ENCODE data around the gene TENT4B. TPM values are rescaled to one million over a fixed set of nuclear protein-coding genes. Genes with fewer than 3 reads are reported as not detected.
"Not testable (repeated sequence)": the region's sequence is repeated elsewhere in the genome, so short reads cannot be mapped to it uniquely, and the experiment has no call there.

The TENT4B gene
- total and polyA plus RNA-seq, 7 donors, result 3.6 to 23.5 (median 14.9) TPM

DNA sequence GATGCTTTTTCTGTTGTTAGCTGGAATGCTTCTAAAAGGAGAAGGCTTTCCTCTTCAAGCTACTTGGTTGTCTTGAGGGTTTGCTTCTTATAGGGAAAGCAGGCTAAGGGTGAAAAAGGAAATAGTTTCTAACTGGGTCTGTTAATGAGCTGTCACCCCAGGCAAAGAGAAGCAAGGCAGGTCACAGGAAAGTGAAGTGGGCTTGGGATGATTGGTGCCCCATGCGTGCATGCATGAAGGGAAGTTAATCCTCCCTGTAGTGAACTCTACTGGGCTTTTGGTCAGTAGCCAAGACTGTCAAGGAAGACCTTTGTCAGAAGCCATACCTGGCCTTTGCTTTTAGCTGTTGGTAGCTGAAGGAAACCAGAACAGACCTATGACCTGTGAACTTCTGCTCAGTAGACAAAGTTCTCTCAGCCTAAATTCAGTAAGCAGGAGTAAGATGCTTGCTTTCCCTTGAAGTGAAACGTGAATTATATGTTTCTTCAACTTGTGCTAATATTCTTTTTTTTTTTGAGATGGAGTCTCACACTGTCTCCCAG lies 16.5 kb downstream of the TENT4B start:
- H3K9me3 ChIP-seq, result no peaks in the 10 kb centered on the region
- no peak for DNase-seq
- H3K27me3 ChIP-seq, result no peaks in the 10 kb centered on the region
- H3K4me1 ChIP-seq, result peaks cover 0 to 84% (median 72%) of the 10 kb centered on the region in 4 donors
- intact Hi-C loops (cut with DNase I), result no loop called here
- H3K27ac ChIP-seq, result peak overlapping the region in 3 of 4 donors; percentile 11 to 62 (median 39)
- TF ChIP-seq POLR2A (IDR thresholded peaks at IDR 0.05), result no peak
- TF ChIP-seq EP300 (IDR thresholded peaks at IDR 0.05), result no peak
- TF ChIP-seq POLR2AphosphoS5 (IDR thresholded peaks at IDR 0.05), result peak in 2 of 4 donors; percentile 38 to 55
- TF ChIP-seq, protein P1, sequence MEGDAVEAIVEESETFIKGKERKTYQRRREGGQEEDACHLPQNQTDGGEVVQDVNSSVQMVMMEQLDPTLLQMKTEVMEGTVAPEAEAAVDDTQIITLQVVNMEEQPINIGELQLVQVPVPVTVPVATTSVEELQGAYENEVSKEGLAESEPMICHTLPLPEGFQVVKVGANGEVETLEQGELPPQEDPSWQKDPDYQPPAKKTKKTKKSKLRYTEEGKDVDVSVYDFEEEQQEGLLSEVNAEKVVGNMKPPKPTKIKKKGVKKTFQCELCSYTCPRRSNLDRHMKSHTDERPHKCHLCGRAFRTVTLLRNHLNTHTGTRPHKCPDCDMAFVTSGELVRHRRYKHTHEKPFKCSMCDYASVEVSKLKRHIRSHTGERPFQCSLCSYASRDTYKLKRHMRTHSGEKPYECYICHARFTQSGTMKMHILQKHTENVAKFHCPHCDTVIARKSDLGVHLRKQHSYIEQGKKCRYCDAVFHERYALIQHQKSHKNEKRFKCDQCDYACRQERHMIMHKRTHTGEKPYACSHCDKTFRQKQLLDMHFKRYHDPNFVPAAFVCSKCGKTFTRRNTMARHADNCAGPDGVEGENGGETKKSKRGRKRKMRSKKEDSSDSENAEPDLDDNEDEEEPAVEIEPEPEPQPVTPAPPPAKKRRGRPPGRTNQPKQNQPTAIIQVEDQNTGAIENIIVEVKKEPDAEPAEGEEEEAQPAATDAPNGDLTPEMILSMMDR (IDR thresholded peaks at IDR 0.05), result no peak
- WGBS, 2 donors, result 47 to 71% methylated on average over 2 of the region's 2 CpGs
- no peak overlapping the region for H3K4me3 ChIP-seq
- no peaks in the 10 kb centered on the region for H3K36me3 ChIP-seq

DNA sequence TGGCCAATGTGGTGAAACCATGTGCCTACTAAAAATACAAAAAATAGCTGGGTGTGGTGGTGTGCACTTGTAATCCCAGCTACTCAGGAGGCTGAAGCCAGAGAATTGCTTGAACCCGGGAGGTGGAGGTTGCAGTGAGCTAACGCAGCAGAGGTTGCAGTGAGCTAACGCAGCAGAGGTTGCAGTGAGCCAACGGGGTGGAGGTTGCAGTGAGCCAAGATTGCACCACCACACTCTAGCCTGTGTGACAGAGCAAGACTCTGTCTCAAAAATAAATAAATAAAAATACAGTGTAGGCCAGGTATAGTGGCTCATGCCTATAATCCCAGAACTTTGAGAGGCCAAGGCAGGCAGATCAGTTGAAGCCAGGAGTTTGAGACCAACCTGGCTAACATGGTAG lies 18.7 kb downstream of the TENT4B start:
- Histone ChIP-seq H3K4me1 (peaks cover 0 to 63% (median 55%) of the 10 kb centered on the region in 4 donors), H3K27ac (peak overlapping the region in 1 of 4 donors; percentile 27)
- H3K27me3 ChIP-seq; H3K4me3 ChIP-seq; H3K36me3 ChIP-seq; DNase-seq; H3K9me3 ChIP-seq; intact Hi-C loops (cut with DNase I): not testable (repeated sequence)
- WGBS, 2 donors, result 92 to 96% methylated on average over 4 of the region's 4 CpGs

DNA sequence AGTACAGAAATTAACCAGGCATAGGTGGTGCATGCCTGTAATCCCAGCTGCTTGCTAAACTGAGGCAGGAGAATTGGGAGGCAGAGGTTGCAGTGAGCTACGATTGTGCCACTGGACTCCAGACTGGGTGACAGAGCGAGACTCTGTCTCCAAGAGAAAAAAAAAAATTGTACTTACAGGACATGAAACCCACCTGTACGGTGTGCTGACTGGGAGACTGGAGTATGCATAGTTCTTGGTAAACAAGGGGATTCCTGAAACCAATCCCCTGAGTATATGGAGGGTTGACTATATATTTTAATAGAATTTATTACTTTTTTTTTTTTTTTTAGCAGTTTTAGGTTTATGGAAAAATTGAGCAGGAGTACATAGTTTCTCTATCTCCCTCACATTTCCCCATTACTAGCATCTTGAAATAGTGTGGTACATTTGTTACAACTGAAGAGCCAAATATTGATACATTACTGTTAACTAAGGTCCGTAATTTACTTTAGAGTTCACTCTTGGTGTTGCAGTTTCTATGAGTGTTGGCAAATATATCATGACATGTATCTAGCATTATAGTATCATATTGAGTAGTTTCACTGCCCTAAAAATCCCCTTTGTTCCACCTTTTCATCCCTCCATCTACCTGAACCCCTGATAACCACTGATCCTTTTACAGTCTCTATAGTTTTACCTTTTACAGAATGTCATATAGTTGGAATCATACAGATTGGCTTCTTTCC lies 19.3 kb downstream of the TENT4B start:
- Histone ChIP-seq H3K27ac (peak overlapping the region in 1 of 4 donors; percentile 26), H3K4me1 (peaks cover 0 to 57% (median 51%) of the 10 kb centered on the region in 4 donors), H3K36me3 (no peaks in the 10 kb centered on the region), H3K4me3 (no peak overlapping the region), H3K27me3 (no peaks in the 10 kb centered on the region), H3K9me3 (no peaks in the 10 kb centered on the region)
- intact Hi-C loops (cut with DNase I), result no loop called here
- TF ChIP-seq, protein P1 (IDR thresholded peaks at IDR 0.05), result no peak
- no peak for TF ChIP-seq EP300 (IDR thresholded peaks at IDR 0.05)
- no peak for DNase-seq
- 64 to 70% methylated on average over 4 of the region's 4 CpGs for WGBS, 2 donors

DNA sequence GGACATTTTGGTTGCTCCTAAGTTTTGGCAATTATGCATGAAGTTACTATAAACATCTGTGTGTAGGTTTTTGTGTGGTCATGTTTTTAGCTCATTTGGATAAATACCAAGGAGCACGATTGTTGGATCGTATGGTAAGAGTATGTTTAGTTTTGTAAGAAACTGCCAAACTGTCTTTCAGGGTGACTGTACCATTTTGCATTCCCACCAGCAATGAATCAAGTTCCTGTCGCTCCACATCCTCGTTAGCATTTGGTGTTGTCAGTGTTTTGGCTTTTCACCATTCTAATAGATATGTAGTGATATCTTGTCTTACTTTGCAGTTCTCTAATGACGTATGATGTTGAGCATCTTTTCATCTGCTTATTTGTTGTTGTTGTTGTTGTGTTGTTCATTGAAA lies 20.2 kb downstream of the TENT4B start:
- intact Hi-C loops (cut with DNase I), result no loop called here
- no peak for DNase-seq
- TF ChIP-seq, protein P1 (IDR thresholded peaks at IDR 0.05), result no peak
- TF ChIP-seq EP300 (IDR thresholded peaks at IDR 0.05) (no peak), POLR2A (IDR thresholded peaks at IDR 0.05) (no peak), POLR2AphosphoS5 (IDR thresholded peaks at IDR 0.05) (no peak)
- H3K9me3 ChIP-seq, result no peaks in the 10 kb centered on the region
- H3K27ac ChIP-seq, result peak overlapping the region in 1 of 4 donors; percentile 39
- no peaks in the 10 kb centered on the region for H3K27me3 ChIP-seq
- no peak overlapping the region for H3K4me3 ChIP-seq
- H3K4me1 ChIP-seq, result peaks cover 0 to 49% (median 42%) of the 10 kb centered on the region in 4 donors
- WGBS, 2 donors, result 86 to 92% methylated on average over 5 of the region's 5 CpGs
- no peaks in the 10 kb centered on the region for H3K36me3 ChIP-seq

- peaks cover 0 to 32% (median 22%) of the 10 kb centered on the region in 4 donors for H3K4me1 ChIP-seq
- no peaks in the 10 kb centered on the region for H3K36me3 ChIP-seq
- H3K27ac ChIP-seq, result no peak overlapping the region
- no peaks in the 10 kb centered on the region for H3K27me3 ChIP-seq
- WGBS, 2 donors, result 70 to 73% methylated on average over 1 of the region's 1 CpG
- no peaks in the 10 kb centered on the region for H3K9me3 ChIP-seq
- intact Hi-C loops (cut with DNase I), result no loop called here
- TF ChIP-seq EP300 (IDR thresholded peaks at IDR 0.05), result no peak
- no peak for TF ChIP-seq POLR2A (IDR thresholded peaks at IDR 0.05)
- TF ChIP-seq POLR2AphosphoS5 (IDR thresholded peaks at IDR 0.05), result no peak
- TF ChIP-seq, protein P1 (IDR thresholded peaks at IDR 0.05), result no peak
- no peak overlapping the region for H3K4me3 ChIP-seq
- no peak for DNase-seq
Measured at GRCh38 chr16:50178491-50178941, 25.4 kb downstream of the TENT4B start.

Data from sigmoid colon (tissue), 7 donors.